Fibroblast of lung (primary cell): Measurements from ENCODE around the gene SLC13A1. TPM values are rescaled to one million over a fixed set of nuclear protein-coding genes. Genes with fewer than 3 reads are reported as not detected.

Experiments used
- DNase-seq, 2 donors: peaks; one replicate each; pipeline versions ENCODE4 v3.0.0 to v3.0.0-alpha.2; 2010; ENCODE audit warnings: low read depth in 2 of 2
- H2AFZ ChIP-seq: 2 replicates; pipeline ENCODE4 v1.5.1; 2012; ENCODE audit warnings: low read length, control low read depth, inconsistent platforms
- H3K27ac ChIP-seq: 2 replicates; pipeline ENCODE4 v1.5.1; 2011; ENCODE audit warnings: low read length, control low read depth; ENCODE audit not compliant: insufficient read depth
- H3K27me3 ChIP-seq: 2 replicates; pipeline ENCODE4 v1.5.1; 2011; ENCODE audit warnings: mild to moderate bottlenecking, low read length; ENCODE audit not compliant: control insufficient read depth, insufficient read depth
- H3K36me3 ChIP-seq: 2 replicates; pipeline ENCODE4 v1.5.1; 2011; ENCODE audit warnings: low read length; ENCODE audit not compliant: control insufficient read depth, insufficient read depth
- H3K4me1 ChIP-seq: 2 replicates; pipeline ENCODE4 v1.5.1; 2011; ENCODE audit warnings: low read length; ENCODE audit not compliant: control insufficient read depth, insufficient read depth; ENCODE audit errors: extremely low read depth
- H3K4me2 ChIP-seq: 2 replicates; pipeline ENCODE4 v1.5.1; 2011; ENCODE audit warnings: low read length, control low read depth; ENCODE audit not compliant: insufficient read depth; ENCODE audit errors: extremely low read depth
- H3K4me3 ChIP-seq, 4 experiments: fragments of 200-600 bp in 1 of 4; sonication (generic) in 1 of 4; replicated peaks in 1 of 4; 2 replicates each; pipeline ENCODE4 v1.5.1; 2011 to 2016; ENCODE audit warnings: low read length in 4 of 4, low read depth in 3 of 4, mild to moderate bottlenecking in 3 of 4, control low read depth in 2 of 4, inconsistent platforms in 1 of 4, mixed read lengths in 1 of 4; ENCODE audit not compliant: insufficient read depth in 1 of 4; ENCODE audit errors: control extremely low read depth in 1 of 4
- H3K79me2 ChIP-seq: 2 replicates; pipeline ENCODE4 v1.5.1; 2012; ENCODE audit warnings: mild to moderate bottlenecking, low read length, inconsistent platforms; ENCODE audit not compliant: control insufficient read depth, insufficient read depth
- H3K9ac ChIP-seq: 2 replicates; pipeline ENCODE4 v1.5.1; 2011; ENCODE audit warnings: mild to moderate bottlenecking, low read length, control low read depth; ENCODE audit not compliant: insufficient read depth
- H3K9me3 ChIP-seq: 2 replicates; pipeline ENCODE4 v1.5.1; 2012; ENCODE audit warnings: low read depth, low read length; ENCODE audit not compliant: control insufficient read depth, insufficient read depth
- H4K20me1 ChIP-seq: 2 replicates; pipeline ENCODE4 v1.5.1; 2011; ENCODE audit warnings: low read length; ENCODE audit not compliant: control insufficient read depth, insufficient read depth; ENCODE audit errors: extremely low read depth
- CTCF ChIP-seq, 2 donors: IDR thresholded peaks in 1 of 2; conservative IDR thresholded peaks in 1 of 2; 1 replicate in 1 of 2; 2 replicates in 1 of 2; pipeline ENCODE4 v1.5.1; 2011 to 2012; ENCODE audit warnings: low read length in 2 of 2, control low read depth in 1 of 2, inconsistent platforms in 1 of 2, low read depth in 1 of 2, mild to moderate bottlenecking in 1 of 2
- EZH2 ChIP-seq: IDR thresholded peaks from 2 replicates; pipeline ENCODE4 v1.5.1; 2012; ENCODE audit warnings: low read length, control low read depth, mild to moderate bottlenecking; ENCODE audit errors: missing control alignments
- polyA plus RNA-seq, 2 donors: library from polyadenylated mRNA; depleted of rRNA in 1 of 2; stranded (reverse) in 1 of 2; unstranded in 1 of 2; fragments of >200 nt; gene quantifications; 2 replicates each; pipeline ENCODE4 v1.2.1, GENCODE V29; 2011 to 2012; ENCODE audit warnings: missing spikeins in 1 of 2
- total RNA-seq: library from RNA; depleted of rRNA; stranded (reverse); fragments of >200 nt; gene quantifications from 2 replicates; pipeline ENCODE4 v1.2.1, GENCODE V29; 2014

Gene SLC13A1
- total and polyA plus RNA-seq, 2 donors (not counting 1 experiment from before 2014, with no cell fraction given) = not detected

- Histone ChIP-seq H3K27me3 (no peaks in the 10 kb centered on the region), H3K4me3 (no peak overlapping the region), H3K9me3 (no peaks in the 10 kb centered on the region), H3K27ac (no peak overlapping the region), H3K4me2 (no peak overlapping the region), H4K20me1 (no peaks in the 10 kb centered on the region), H3K79me2 (no peaks in the 10 kb centered on the region), H3K36me3 (no peaks in the 10 kb centered on the region), H3K9ac (no peak overlapping the region), H2AFZ (no peak overlapping the region), H3K4me1 (no peaks in the 10 kb centered on the region)
- DNase-seq = no peak
- TF ChIP-seq CTCF (conservative IDR thresholded peaks at IDR 0.05 in 1 of 2, IDR thresholded peaks at IDR 0.05 in 1 of 2; ENCODE audit: low read depth in 1 of 2, low read length in 2 of 2) = no peak
- TF ChIP-seq EZH2 = no peak
Measured at GRCh38 chr7:123079021-123079420, 120.7 kb downstream of the SLC13A1 start.

- DNase-seq = no peak
- no peak overlapping the region for H2AFZ ChIP-seq
- H4K20me1 ChIP-seq = no peaks in the 10 kb centered on the region
- no peak overlapping the region for H3K9ac ChIP-seq
- H3K4me2 ChIP-seq = no peak overlapping the region
- no peaks in the 10 kb centered on the region for H3K9me3 ChIP-seq
- no peaks in the 10 kb centered on the region for H3K27me3 ChIP-seq
- H3K4me1 ChIP-seq = no peaks in the 10 kb centered on the region
- no peak for TF ChIP-seq CTCF (conservative IDR thresholded peaks at IDR 0.05 in 1 of 2, IDR thresholded peaks at IDR 0.05 in 1 of 2; ENCODE audit: low read depth in 1 of 2, low read length in 2 of 2)
- no peak for TF ChIP-seq EZH2
- H3K4me3 ChIP-seq = no peak overlapping the region
- no peak overlapping the region for H3K27ac ChIP-seq
- H3K36me3 ChIP-seq = no peaks in the 10 kb centered on the region
- no peaks in the 10 kb centered on the region for H3K79me2 ChIP-seq
Measured at GRCh38 chr7:123075838-123076467, 123.8 kb downstream of the SLC13A1 start.

- peak; percentile 8 to 14 for DNase-seq
- Histone ChIP-seq H3K36me3 (no peaks in the 10 kb centered on the region), H3K9ac (no peak overlapping the region), H3K4me1 (no peaks in the 10 kb centered on the region), H3K4me3 (no peak overlapping the region), H3K27me3 (no peaks in the 10 kb centered on the region), H3K9me3 (no peaks in the 10 kb centered on the region), H3K4me2 (no peak overlapping the region), H4K20me1 (no peaks in the 10 kb centered on the region), H3K79me2 (no peaks in the 10 kb centered on the region), H2AFZ (no peak overlapping the region), H3K27ac (no peak overlapping the region)
- peak; percentile 19 to 43 for TF ChIP-seq CTCF (conservative IDR thresholded peaks at IDR 0.05 in 1 of 2, IDR thresholded peaks at IDR 0.05 in 1 of 2; ENCODE audit: low read depth in 1 of 2, low read length in 2 of 2)
- no peak for TF ChIP-seq EZH2
Measured at GRCh38 chr7:123070702-123071286, 129.0 kb downstream of the SLC13A1 start.
